Stomach (tissue), 9 donors: ENCODE data around the gene GH2. TPM values are rescaled to one million over a fixed set of nuclear protein-coding genes. Genes with fewer than 3 reads are reported as not detected.
A peak's percentile ranks its signal among the peaks of the same experiment; 100 is the strongest.
"Not testable (repeated sequence)": the region's sequence is repeated elsewhere in the genome, so short reads cannot be mapped to it uniquely, and the experiment has no call there.

Experiments
- DNase-seq, 2 donors: peaks; one replicate each; pipeline versions ENCODE4 v3.0.0 to v3.0.0-alpha.2; 2013 to 2019
- H3K27ac ChIP-seq, 5 donors: fragments of 200-600 bp in 4 of 5; sonication (generic) in 4 of 5; one replicate each; pipeline ENCODE4 v1.5.1; 2013 to 2019; ENCODE audit warnings: mild to moderate bottlenecking in 1 of 5, moderate library complexity in 1 of 5
- H3K27me3 ChIP-seq, 3 donors: fragments of 200-600 bp; sonication (generic); one replicate each; pipeline ENCODE4 v1.5.1; 2017 to 2019; ENCODE audit warnings: mixed run types in 1 of 3
- H3K36me3 ChIP-seq, 4 donors: fragments of 200-600 bp; sonication (generic); 1 replicate in 3 of 4; 2 replicates in 1 of 4; pipeline ENCODE4 v1.5.1; 2016 to 2019
- H3K4me1 ChIP-seq, 4 donors: fragments of 200-600 bp; sonication (generic); one replicate each; pipeline ENCODE4 v1.5.1; 2016 to 2019
- H3K4me3 ChIP-seq, 4 donors: fragments of 200-600 bp; sonication (generic) in 3 of 4; one replicate each; pipeline ENCODE4 v1.5.1; 2016 to 2019; ENCODE audit warnings: mild to moderate bottlenecking in 1 of 4
- H3K9me3 ChIP-seq, 4 donors: fragments of 200-600 bp; sonication (generic); one replicate each; pipeline ENCODE4 v1.5.1; 2016 to 2019
- EP300 ChIP-seq: sonication (generic); formaldehyde crosslinking; IDR thresholded peaks from one replicate; pipeline ENCODE4 v1.6.1; 2017; ENCODE audit warnings: antibody characterized with exemption
- POLR2A ChIP-seq, 4 donors: fragments of 450-650 bp; IDR thresholded peaks; one replicate each; pipeline ENCODE4 v1.6.1; 2016; ENCODE audit warnings: antibody characterized with exemption in 4 of 4, control low read depth in 2 of 4, mild to moderate bottlenecking in 1 of 4, moderate library complexity in 1 of 4
- POLR2AphosphoS5 ChIP-seq, 3 donors: sonication (generic); formaldehyde crosslinking; IDR thresholded peaks; one replicate each; pipeline ENCODE4 v1.6.1; 2016; ENCODE audit warnings: antibody characterized with exemption in 3 of 3
- WGBS, 5 donors: extraction: QIAGEN DNeasy Blood & Tissue Kit in 3 of 5; methylation state at CpG; one replicate each; pipeline versions ENCODE4 v1.1.5 to v1.1.7; 2013 to 2018; 5-methylcytosine and 5-hydroxymethylcytosine counted together
- intact Hi-C: fragments of 100-400 bp; cut with DNase I; formaldehyde crosslinking; loops from one replicate; pipeline ENCODE4 v1.15.1; 2023; ENCODE audit warnings: low total_unique reads
- polyA plus RNA-seq, 3 donors: library from polyadenylated mRNA; stranded (reverse); fragments of 200-250 nt; gene quantifications; one replicate each; pipeline ENCODE4 v1.2.3, GENCODE V29; 2013
- total RNA-seq, 5 donors: library from RNA; depleted of rRNA; stranded (reverse); fragments of >200 nt; gene quantifications; one replicate each; pipeline versions ENCODE4 v1.1.0 to v1.2.3, GENCODE V29; 2014 to 2016
- TF ChIP-seq, protein P1 (sequence below), 7 experiments: fragments of 450-650 bp in 4 of 7; fragments of 200-600 bp in 3 of 7; sonication (generic) in 3 of 7; IDR thresholded peaks; one replicate each; pipeline ENCODE4 v1.5.1; 2016 to 2019; ENCODE audit warnings: antibody characterized with exemption in 7 of 7, control low read depth in 2 of 7, mild to moderate bottlenecking in 1 of 7
- donor health status: healthy with polysubstance abuse.
- donor health status: Bipolar disorder and iron deficiency.
- donor health status: healthy.

Gene GH2
- total and polyA plus RNA-seq, 8 donors: not detected

DNA sequence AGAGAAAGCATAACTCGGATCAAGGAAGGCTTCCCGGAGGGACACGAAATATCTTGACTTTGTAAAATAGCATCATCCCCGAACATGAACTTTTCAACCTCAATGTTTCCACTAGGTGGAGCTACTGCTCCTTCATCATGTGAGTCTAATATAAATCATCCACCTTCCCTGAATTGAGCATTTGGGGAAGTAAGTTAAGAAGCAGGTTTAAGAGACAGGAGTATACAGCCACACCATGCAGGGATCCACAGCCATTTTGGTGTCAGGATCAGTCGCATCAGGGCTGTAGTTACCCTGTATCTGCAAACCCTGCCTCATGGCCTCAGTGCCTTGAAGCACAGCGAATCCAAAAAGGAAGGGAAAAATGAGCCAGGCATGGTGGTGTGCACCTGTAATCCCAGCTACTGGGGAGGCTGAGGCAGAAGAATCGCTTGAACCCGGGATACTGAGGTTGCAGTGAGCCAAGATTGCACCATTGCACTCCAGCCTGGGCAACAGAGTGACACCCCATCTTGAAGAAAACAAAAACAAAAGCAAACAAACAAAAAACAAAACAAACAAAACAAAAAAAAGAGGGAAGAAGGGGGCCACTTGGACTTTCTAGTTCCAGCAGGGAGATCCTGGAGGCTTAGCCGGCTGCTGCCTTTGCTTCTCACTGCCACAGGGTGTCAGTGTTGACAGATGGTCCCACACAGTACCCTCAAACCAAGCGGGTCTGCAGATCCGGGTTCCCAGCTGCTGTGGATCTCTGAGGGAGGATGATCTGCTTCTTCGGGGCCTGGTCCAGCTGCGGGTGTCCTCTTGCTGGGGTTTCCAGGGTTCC is 7.5 kb upstream of the GH2 start:
- H3K4me3 ChIP-seq, H3K36me3 ChIP-seq, H3K9me3 ChIP-seq, H3K4me1 ChIP-seq, H3K27ac ChIP-seq, H3K27me3 ChIP-seq, intact Hi-C loops: not testable (repeated sequence)
- TF ChIP-seq, protein P1, sequence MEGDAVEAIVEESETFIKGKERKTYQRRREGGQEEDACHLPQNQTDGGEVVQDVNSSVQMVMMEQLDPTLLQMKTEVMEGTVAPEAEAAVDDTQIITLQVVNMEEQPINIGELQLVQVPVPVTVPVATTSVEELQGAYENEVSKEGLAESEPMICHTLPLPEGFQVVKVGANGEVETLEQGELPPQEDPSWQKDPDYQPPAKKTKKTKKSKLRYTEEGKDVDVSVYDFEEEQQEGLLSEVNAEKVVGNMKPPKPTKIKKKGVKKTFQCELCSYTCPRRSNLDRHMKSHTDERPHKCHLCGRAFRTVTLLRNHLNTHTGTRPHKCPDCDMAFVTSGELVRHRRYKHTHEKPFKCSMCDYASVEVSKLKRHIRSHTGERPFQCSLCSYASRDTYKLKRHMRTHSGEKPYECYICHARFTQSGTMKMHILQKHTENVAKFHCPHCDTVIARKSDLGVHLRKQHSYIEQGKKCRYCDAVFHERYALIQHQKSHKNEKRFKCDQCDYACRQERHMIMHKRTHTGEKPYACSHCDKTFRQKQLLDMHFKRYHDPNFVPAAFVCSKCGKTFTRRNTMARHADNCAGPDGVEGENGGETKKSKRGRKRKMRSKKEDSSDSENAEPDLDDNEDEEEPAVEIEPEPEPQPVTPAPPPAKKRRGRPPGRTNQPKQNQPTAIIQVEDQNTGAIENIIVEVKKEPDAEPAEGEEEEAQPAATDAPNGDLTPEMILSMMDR (IDR thresholded peaks at IDR 0.05): peak in 1 of 7 experiments; percentile 14
- peak in 1 of 2 donors; percentile 65 for DNase-seq
- WGBS, 5 donors: 20 to 36% (median 28%) methylated on average over 13 of the region's 13 CpGs

DNA sequence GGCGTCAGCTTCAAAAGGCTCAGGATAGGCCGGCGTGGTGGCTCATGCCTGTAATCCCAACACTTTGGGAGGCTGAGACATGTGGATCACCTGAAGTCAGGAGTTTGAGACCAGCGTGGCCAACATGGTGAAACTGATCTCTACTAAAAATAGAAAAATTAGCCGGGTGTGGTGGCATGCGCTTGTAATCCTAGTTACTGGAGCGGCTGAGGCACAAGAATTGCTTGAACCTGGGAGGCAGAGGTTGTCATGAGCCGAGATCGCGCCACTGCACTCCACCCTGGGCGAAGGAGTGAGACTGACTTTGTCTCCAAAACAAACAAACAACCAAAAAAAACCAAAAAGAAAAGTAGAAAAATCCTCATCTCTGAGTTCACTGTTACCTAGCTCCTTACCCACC is 3.4 kb upstream of the GH2 start:
- H3K4me1 ChIP-seq, H3K27ac ChIP-seq, DNase-seq, H3K36me3 ChIP-seq, H3K27me3 ChIP-seq, intact Hi-C loops, H3K9me3 ChIP-seq, H3K4me3 ChIP-seq: not testable (repeated sequence)
- 86 to 89% (median 88%) methylated on average over 8 to 11 of the region's 11 CpGs for WGBS, 5 donors

DNA sequence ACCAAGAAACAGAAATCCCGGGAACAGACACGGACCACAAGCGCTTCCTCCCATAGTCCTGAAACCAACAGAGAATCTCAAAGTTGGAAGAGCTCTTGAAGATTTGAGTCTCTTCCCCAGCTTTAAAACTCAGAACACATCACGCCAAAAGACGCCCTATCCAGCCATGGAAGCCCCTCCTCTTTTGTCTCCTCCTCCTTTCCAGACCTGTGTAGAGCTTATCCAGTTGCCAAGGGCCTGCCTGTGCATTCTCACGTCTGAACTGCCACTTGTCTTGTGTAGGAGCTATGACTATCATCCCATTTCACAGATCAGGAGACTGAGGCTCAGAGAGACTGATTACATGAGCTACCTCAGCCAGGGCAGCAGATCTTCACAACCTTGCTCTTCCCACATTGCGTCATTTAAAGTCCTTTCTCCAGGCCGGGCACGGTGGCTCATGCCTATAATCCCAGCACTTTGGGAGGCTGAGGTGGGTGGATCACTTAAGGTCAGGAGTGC is 932 bp upstream of the GH2 start:
- H3K9me3 ChIP-seq, intact Hi-C loops, DNase-seq, H3K36me3 ChIP-seq, H3K4me3 ChIP-seq, H3K27me3 ChIP-seq, H3K4me1 ChIP-seq, H3K27ac ChIP-seq: not testable (repeated sequence)
- 65 to 81% (median 79%) methylated on average over 9 of the region's 9 CpGs for WGBS, 5 donors

DNA sequence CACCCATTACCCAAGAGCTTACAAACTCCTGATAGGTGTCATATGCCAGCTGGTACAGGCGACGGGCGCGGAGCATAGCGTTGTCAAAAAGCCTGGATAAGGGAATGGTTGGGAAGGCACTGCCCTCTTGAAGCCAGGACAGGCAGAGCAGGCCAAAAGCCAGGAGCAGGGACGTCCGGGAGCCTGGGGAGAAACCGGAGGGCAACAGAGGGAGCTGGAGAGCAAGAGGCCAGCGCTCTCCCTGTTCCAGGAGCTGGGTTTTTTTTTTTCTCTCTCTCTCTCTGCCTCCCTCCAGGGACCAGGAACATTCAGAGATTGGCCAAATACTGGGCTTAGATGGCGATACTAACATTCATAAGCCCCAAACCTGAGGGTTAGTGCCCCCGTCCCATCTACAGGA is 407 bp downstream of the GH2 start:
- H3K27ac ChIP-seq, H3K4me1 ChIP-seq, H3K36me3 ChIP-seq, H3K4me3 ChIP-seq, intact Hi-C loops, H3K27me3 ChIP-seq, H3K9me3 ChIP-seq: not testable (repeated sequence)
- DNase-seq: peak in 1 of 2 donors; percentile 21
- WGBS, 5 donors: 44 to 59% (median 57%) methylated on average over 11 of the region's 11 CpGs

DNA sequence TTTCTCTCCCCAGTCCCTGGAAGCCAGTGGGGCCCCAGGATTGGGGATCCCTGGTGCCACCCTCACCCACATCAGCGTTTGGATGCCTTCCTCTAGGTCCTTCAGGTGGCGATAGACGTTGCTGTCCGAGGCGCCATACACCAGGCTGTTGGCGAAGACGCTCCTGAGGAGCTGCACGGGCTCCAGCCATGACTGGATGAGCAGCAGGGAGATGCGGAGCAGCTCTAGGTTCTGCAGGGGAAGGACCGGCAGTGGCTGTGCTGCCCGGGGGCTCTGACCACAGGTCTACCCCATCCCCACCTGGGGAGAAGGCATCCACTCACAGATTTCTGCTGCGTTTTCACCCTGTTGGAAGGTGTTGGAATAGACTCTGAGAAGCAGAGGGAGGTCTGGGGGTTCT is 1.0 kb downstream of the GH2 start:
- no peaks in the 10 kb centered on the region for H3K4me1 ChIP-seq
- WGBS, 5 donors: 69 to 85% (median 84%) methylated on average over 9 to 12 of the region's 12 CpGs
- TF ChIP-seq, protein P1 (IDR thresholded peaks at IDR 0.05): no peak
- TF ChIP-seq POLR2AphosphoS5 (IDR thresholded peaks at IDR 0.05) (no peak), POLR2A (IDR thresholded peaks at IDR 0.05) (no peak), EP300 (no peak)

DNA sequence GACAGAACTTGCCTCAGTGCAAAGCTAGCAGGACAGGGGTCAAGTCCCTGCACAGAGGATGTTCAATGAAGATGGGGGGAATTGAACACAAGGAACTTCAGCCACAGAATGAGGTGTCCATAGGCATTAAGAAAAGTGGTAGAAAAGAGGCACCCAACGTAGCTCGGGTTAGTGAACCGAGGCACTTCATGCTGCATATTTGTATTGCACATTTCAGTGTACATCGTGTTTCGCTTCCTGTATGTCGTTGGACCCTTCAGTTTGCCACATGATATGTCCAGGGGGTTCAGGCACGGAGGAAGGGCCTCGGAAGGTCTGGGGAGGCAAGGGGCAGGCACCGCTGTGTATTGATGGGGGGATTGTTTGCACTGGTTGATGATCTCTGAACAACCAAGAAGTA is 3.3 kb downstream of the GH2 start:
- WGBS, 5 donors: 80 to 90% (median 86%) methylated on average over 9 of the region's 9 CpGs
- H3K4me1 ChIP-seq, H3K36me3 ChIP-seq, intact Hi-C loops, DNase-seq, H3K9me3 ChIP-seq, H3K27ac ChIP-seq, H3K27me3 ChIP-seq, H3K4me3 ChIP-seq: not testable (repeated sequence)

More for the DNA sequence above, 1.0 kb downstream of the GH2 start:
- DNase-seq: no peak
- intact Hi-C loops: no loop called here
- H3K4me3 ChIP-seq: no peak overlapping the region
- H3K27ac ChIP-seq: no peak overlapping the region
- H3K9me3 ChIP-seq: no peaks in the 10 kb centered on the region
- H3K36me3 ChIP-seq: no peaks in the 10 kb centered on the region
- H3K27me3 ChIP-seq: peaks cover 0 to 8% (median 0%) of the 10 kb centered on the region in 3 donors

DNA sequence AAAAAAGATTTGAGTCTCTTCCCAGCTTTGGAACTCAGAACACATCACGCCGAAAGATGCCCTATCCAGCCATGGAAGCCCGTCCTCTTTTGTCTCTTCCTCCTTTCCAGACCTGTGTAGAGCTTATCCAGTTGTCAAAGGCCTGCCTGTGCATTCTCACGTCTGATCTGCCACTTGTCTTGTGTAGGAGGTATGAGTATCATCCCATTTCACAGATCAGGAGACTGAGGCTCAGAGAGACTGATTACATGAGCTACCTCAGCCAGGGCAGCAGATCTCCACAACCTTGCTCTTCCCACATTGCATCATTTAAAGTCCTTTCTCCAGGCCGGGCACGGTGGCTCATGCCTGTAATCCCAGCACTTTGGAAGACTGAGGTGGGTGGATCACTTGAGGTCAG is 7.1 kb downstream of the GH2 start:
- H3K27ac ChIP-seq, H3K9me3 ChIP-seq, H3K4me1 ChIP-seq, intact Hi-C loops, H3K4me3 ChIP-seq, DNase-seq, H3K27me3 ChIP-seq, H3K36me3 ChIP-seq: not testable (repeated sequence)
- WGBS, 5 donors: 79 to 87% (median 83%) methylated on average over 6 of the region's 6 CpGs

DNA sequence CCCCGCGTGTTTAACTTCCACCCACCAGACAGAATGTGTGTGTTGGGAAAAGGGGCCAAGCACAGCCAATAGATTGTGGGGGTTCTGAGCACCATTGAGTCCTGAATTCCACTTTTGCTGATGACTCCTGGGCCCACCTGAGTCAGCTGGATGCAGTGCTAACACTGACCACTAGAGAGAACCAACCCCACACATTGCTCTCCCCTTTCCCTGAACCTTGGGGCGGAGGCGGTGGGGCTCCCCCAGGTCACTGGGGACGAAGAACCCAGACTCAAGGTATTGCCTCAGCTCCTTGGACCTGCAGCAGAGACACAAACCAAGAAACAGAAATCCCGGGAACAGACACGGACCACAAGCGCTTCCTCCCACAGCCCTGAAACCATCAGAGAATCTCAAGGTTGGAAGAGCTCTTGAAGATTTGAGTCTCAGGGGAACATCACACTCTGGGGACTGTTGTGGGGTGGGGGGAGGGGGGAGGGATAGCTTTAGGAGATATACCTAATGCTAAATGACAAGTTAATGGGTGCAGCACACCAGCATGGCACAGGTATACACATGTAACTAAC is 7.6 kb downstream of the GH2 start:
- WGBS, 5 donors: 78 to 89% (median 81%) methylated on average over 3 to 7 of the region's 8 CpGs
- H3K4me3 ChIP-seq, H3K4me1 ChIP-seq, H3K27ac ChIP-seq, H3K36me3 ChIP-seq, DNase-seq, intact Hi-C loops, H3K27me3 ChIP-seq, H3K9me3 ChIP-seq: not testable (repeated sequence)

DNA sequence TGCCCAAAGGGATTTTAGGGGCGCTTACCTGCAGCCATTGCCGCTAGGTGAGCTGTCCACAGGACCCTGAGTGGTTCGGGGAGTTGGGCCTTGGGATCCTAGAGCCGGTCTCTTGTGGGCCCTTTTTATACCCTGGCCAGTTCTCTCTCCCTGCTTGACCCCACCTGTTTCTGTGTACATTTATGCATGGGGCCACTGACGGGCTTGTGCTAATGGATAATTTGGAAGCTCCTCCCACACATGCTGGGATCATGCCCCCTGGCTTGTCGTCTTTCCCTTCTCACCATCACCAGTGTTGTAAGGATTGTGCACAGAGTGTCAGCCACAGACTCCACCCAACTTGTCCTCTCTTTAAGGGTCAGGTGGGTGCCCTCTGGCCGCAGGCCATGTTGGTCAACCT is 8.2 kb downstream of the GH2 start, which contains the start of gene CSH2:
Gene CSH2, minus strand, starts transcription at position 101 of the 400 bp plus-strand sequence. Its CDS starts 63 bp downstream, at position 38.
- H3K4me3 ChIP-seq, H3K27me3 ChIP-seq, H3K9me3 ChIP-seq, H3K27ac ChIP-seq, H3K36me3 ChIP-seq, DNase-seq, intact Hi-C loops, H3K4me1 ChIP-seq: not testable (repeated sequence)
- 72 to 95% (median 80%) methylated on average over 2 to 7 of the region's 7 CpGs for WGBS, 5 donors
